ENCODE data around the gene ABCC5.

ABCC5 gene

DNA sequence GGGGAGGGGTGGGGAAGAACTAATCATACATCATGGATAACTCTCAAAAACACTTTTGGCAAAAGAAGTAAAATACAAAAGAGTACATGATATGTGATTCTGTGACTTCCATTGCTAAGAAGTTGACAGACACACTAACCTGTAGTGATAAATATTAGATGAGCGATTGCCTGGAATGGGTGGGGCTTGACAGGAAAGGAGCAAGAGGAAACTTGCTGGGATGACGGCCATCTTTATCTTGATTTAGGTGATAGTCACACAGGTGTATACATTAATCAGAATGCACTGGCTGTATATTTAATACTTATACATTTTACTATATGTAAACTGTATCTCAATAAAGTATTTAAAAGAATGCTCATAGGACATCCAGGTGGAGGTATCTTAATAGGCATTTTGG is 146.1 kb downstream of the ABCC5 start:
- in situ Hi-C loops (cut with MboI; ENCODE audit: low sequenced_read_pairs, unreplicated experiment) = no loop called here
- TF ChIP-seq, protein P1, sequence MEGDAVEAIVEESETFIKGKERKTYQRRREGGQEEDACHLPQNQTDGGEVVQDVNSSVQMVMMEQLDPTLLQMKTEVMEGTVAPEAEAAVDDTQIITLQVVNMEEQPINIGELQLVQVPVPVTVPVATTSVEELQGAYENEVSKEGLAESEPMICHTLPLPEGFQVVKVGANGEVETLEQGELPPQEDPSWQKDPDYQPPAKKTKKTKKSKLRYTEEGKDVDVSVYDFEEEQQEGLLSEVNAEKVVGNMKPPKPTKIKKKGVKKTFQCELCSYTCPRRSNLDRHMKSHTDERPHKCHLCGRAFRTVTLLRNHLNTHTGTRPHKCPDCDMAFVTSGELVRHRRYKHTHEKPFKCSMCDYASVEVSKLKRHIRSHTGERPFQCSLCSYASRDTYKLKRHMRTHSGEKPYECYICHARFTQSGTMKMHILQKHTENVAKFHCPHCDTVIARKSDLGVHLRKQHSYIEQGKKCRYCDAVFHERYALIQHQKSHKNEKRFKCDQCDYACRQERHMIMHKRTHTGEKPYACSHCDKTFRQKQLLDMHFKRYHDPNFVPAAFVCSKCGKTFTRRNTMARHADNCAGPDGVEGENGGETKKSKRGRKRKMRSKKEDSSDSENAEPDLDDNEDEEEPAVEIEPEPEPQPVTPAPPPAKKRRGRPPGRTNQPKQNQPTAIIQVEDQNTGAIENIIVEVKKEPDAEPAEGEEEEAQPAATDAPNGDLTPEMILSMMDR (IDR thresholded peaks at IDR 0.05; ENCODE audit: borderline replicate concordance, control extremely low read depth, extremely low read depth, insufficient read depth, missing control alignments) = no peak

DNA sequence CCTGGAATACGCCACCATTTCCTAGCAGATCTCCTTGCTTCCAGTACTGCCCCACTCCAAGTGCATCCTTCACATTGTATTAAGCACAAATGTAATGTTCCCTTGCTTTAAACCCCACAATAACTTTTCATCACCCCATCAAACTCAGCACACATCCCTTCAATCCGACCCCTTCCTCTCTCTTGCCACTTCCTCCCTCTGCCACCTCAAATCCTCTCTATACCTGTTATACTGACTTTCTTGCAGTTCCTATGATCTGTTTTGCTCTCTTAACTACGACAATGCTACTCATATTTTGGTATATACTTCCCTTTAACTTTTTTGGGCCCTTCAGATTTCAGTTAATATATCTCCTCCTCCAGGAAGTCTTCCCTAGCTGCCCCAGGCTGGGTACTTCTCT is 147.1 kb downstream of the ABCC5 start:
- in situ Hi-C loops (cut with MboI; ENCODE audit: low sequenced_read_pairs, unreplicated experiment) = no loop called here
- TF ChIP-seq, protein P1 (IDR thresholded peaks at IDR 0.05; ENCODE audit: borderline replicate concordance, control extremely low read depth, extremely low read depth, insufficient read depth, missing control alignments) = no peak
- DNase-seq (ENCODE audit: low spot score) = no peak

More for the DNA sequence above, 146.1 kb downstream of the ABCC5 start:
- DNase-seq (ENCODE audit: low spot score) = no peak

Data from GM13976 (cell line).